Activated CD4-positive, alpha-beta T cell treated with anti-CD3 and anti-CD28 coated beads, Interleukin-2, Interleukin-4, amounts not matched to agents 100 ng/mL and 50 ng/mL, durations not matched to agents 16 hours and 8 hours (primary cell): Measurements from ENCODE around the gene FGD3.
"Not testable (repeated sequence)": the region's sequence is repeated elsewhere in the genome, so short reads cannot be mapped to it uniquely, and the experiment has no call there.

ENCODE experiments used
- DNase-seq: peaks from one replicate; pipeline ENCODE4 v3.0.0-alpha.2; 2020; ENCODE audit warnings: low spot score

FGD3 gene

DNA sequence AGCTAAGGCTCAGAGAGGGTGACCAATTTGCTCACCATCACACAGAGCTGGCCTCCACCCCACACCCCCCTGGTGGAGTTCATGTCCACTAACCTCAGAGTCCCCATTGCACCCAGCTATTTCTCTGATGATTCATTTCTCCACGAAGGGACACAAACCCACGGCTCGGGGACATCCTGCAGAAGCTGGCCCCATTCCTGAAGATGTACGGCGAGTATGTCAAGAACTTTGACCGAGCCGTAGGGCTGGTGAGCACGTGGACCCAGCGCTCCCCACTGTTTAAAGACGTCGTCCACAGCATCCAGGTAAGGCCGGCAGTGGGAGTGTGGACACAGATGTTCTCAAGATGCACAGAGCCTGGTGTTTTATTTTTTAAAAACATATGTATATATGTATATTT is 58.6 kb downstream of the FGD3 start:
- no peak for DNase-seq

DNA sequence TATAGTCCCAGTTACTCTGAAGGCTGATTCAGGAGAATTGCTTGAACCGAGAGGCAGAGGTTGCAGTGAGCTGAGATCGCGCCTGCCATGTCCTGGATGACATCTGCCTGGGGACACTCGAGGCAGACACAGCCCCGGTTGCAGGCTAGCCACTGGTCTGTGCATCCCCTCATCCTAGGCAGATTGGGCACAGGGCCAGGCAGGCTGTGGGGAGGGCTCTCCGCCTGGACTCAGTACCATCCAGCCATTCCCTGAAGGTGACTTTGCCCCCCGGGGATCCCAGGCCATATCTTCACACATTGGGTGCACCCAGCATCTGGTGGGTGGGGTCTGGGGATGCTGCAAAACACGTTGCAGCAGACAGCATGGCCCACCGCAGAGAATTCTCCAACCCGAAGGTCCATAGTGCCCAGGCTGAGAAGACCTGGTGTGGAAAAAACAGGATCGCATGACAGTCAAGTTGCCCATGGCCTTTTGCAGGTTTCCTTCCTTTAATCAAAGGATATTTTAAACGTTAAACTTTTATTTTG is 60.3 kb downstream of the FGD3 start:
- no peak for DNase-seq

DNA sequence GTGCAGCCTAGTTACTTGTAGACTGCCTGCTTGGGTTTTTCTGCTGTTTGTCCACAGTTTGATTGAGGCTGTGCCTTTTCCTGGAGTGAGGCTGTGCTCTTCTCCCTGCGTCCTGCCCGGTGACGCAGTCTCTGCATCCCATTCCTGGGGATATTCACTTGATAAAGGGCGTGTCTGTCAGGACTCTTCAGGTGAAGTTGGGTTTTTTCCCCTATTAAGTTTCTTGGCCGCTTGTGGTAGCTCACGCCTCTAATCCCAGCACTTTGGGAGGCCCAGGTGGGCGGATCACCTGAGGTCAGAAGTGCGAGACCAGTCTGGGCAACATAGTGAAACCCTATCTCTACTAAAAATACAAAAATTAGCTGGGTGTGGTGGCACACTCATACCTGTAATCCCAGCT is 61.1 kb downstream of the FGD3 start:
- DNase-seq, result no peak

DNA sequence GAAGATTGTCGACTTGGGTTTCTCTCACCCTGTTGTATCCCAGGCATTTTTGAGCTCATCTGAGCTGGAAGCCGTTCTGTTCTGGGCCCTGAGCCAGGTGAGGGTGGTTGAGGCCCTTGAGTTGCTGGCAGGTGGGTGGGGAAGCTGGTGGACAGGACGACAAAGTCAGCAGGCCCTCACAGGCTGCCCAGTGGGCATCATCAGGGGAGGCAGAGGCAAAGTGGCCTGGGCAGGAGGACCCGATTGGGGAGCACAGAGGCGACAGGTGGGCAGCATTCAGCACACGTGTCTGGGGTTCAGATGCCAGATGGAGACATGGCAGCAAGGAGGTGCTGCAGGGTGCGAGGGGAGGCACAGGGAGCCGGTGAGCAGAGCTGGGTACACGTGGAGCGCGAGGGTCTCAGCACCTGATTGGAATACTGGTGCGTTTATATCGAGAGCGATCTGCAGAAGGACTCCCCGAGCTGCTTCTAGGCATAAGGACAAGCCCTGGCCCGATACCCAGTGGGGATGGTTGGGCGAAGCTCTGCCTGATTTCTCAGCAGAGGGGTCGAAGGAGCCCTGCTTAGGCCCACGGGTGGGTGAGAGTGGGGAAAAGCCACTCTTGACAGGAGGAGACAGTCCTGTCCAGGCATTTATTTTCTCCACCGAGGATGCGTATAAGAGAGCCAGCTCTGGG is 62.2 kb downstream of the FGD3 start:
- no peak for DNase-seq

DNA sequence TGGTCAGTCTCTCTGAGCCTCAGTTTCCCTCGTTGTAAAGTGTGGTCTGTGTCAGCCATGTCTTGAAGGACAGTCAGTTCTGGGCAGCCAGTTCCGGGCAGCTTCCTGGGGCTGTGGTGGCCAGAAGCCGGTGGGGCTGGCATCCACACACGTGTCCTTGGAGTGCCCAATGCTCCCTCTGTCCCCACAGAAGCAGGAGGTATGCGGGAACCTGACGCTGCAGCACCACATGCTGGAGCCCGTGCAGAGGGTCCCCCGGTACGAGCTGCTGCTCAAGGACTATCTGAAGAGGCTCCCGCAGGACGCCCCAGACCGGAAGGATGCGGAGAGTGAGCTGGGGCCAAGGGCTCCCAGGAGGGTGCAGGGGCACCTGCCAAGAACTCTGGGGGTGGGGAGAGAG is 62.7 kb downstream of the FGD3 start:
- DNase-seq, result no peak

DNA sequence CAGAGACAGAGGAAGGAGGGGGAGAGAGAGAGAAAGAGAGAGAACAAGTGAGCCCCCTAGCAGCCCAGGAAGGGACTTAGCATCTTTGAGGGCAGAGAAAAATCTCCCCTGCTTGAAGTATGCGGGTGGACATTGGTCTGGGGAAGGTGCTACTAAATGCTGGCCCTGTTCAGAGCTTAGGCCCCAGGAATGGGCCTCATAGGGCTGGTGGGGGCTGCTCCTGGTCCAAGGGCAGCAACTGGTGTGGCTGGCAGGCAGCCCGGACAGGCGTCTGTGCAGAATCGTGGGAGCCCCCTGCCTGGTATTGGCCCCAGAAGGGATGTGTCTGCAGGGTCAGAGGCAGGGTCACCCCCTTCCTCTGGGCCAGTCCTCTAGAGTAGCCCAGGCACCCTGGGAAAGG is 63.4 kb downstream of the FGD3 start:
- DNase-seq, result no peak

DNA sequence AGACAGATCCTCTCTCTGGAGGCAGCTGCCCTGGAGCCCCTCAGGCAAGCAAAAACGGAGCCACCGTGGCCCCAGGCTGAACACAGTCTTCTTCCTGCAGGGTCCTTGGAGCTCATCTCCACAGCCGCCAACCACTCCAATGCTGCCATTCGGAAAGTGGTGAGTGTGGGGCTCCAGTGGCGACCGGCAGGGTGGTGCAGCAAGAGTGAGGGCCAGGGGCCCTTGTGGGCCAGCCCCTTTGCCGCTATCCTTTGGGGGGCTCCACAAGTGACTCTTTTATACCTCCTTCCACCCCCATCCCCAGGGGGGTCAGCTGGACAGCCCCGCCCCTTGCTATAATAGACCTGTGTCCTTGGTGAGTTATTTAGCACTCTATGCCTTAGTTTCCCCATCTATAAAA is 63.8 kb downstream of the FGD3 start:
- DNase-seq, result no peak

DNA sequence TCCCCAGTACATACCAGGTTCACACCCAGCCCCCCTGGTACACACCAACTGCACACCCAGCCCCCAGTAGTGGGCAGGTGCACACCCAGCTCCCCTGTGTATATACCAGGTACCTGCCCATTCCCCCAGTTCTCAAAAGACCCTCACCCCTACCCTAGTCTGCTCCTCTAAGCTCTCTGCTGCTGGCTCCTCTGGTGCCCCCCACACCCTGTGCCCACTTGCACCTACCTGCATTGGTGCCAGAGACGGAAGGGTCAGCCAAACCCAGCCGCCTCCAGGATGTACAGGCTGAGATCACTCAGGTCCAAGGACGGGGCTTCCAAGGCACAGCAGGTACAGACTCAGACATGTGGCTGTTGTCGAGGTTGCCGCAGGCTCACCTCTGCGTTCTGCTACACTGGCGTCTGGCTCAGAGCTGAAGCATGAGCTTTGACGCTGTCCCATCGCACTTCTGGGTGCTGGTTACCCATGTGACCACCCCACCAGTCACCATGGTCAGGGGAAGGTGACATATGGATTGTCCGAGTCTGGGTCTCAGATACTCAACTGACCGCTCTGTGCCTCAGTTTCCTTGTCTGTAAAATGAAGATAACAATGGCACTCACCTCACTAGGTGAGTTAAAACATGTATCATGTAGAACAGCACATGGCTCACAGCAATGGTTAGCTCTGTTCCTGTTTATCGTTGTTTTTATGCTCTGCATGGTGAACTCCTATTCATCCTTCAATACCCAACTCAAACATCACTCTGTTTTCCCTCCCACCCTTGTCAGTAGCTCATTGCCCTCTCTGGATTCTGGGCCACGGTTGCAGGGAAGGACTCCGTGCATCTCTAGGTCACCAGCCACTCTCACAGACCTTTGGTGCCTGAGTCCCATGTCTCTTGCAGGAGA is 65.9 kb downstream of the FGD3 start:
- no peak for DNase-seq

DNA sequence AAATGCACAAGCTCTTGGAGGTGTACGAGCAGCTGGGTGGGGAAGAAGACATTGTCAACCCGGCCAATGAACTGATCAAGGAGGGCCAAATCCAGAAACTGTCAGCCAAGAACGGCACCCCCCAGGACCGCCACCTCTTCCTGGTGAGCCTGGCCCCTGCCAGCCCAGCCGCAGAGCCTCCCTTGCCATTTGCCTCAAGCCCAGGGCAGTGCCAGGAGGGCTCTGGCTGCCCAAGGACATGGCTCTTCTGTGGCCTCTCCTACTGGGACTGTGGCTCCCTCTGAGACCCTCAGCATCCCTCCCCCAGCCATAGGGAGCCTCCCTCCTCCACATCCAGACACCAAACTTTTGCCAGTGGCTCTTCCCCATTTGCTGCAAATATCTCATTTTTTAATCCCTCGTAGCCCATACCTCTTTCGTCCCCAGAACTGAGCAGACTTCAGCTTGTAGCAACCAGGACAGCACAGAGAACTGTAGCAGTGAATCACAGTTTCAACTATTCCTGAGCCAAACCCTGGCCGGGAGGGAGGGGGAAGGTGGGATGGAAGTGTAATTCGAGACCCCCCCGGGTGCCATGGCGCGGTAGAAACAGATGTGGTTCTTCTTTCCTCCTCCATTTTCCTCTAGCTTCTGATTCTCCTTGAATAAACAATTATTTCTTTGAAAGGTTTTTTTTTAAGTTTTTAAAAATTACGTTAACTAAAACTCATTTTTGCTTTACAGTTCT is 66.7 kb downstream of the FGD3 start:
- no peak for DNase-seq

DNA sequence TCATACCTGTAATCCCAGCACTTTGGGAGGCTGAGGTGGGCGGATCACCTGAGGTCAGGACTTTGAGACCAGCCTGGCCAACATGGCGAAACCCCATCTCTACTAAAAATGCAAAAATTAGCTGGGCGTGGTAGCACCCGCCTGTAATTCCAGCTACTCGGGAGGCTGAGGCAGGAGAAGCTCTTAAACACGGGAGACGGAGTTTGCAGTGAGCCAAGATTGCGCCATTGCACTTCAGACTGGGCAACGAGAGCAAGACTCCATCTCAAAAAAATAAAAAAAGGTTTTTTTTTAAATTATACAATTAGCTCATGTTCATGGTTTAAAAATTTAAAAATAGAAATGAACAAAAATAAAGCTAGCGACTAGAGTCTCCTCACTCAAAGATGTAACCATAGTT is 67.9 kb downstream of the FGD3 start:
- not testable (repeated sequence) for DNase-seq

DNA sequence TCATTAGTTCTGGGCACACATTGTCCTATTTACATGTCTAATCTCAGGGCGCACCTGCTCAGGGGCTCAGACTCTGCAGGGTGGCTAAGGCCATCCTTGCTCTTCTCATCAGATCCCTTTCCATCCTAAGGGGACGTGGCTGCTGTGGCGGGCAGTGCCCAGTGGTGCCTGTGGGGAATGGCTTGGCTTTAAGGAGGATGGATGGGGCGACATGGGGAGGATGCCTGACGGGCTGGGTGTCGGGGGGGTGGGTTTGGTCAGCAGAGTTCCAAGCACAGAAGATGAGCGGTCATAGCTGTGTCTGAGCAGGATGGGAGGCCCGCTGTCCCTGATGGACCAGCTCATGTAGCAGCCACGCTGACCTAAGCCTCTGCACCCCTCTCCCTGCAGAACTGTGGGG is 70.3 kb downstream of the FGD3 start:
- no peak for DNase-seq

DNA sequence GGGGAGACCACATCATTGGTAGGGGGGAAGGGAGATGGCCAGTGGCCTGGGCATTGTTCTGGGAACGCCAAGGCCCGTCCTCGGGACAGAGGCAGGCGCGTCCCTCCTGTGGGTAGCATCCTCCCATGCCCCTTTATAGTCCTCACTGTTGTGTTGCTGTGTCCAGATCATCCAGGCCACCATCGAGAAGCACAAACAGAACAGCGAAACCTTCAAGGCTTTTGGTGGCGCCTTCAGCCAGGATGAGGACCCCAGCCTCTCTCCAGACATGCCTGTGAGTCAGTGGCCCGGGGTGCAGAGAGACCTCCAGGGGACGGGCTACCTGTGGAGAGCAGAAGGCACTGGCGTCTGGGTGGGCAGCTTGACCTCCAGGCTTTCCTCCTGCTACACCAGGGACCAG is 72.8 kb downstream of the FGD3 start:
- no peak for DNase-seq

DNA sequence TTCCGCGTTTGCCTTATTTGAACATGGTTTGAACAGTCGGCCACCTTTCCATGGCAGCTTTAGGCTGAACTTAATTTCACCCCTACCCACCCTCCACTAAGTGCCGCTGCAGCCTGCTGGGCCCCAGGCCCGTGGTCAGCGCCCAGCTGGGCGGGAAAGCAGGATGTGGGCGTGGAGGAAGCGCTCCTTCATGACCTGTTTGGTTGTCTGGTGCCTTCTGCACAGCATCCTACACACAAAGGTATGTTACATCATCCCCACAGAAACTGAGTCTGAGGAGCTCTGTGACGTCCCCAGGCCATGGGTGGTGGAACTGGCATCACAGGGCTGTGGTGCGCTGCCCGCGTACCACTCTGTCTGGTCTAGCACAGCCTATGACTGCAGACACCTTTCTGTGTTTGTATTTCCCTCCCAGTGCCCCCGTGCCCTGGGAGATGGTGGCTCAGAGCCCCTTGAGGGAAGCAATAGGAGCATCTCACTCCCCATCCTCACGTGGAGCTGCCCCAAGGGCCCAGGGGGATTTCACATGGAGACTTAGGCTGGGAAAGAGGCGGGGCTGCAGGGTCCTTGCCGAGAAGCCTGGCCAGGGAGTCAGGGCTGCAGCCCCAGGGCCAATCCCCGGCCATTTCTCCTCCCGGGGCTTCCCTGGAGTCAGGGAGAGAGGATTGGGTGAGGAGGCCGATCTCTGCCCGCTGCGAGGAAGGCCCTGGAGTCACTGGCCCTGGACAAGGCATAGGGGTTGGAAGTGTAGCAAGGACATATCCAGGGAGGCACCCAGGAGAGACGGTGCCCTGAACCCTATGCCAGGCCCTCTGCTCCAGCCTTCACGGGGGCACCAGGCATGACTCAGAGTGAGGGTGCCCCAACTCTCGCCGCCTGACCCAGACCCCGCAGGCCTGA is 73.7 kb downstream of the FGD3 start:
- DNase-seq, result peak; percentile 27

DNA sequence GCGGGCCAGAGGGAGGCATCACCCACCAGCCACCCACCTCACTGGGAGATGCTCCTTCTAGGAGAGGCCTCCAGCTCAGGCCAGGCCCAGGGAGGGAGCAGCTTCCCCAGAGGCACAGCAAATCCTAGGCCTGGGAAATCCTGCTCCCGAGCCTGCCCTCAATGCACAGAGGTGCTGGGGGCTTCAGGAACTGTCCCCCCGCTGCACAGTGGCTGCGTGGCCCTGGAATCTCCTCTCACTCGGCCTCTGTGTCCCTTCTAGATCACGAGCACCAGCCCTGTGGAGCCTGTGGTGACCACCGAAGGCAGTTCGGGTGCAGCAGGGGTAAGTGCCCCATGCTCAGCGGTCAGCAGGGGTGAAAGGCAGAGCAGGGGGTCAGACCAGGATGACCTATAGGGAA is 74.7 kb downstream of the FGD3 start:
- DNase-seq, result no peak

DNA sequence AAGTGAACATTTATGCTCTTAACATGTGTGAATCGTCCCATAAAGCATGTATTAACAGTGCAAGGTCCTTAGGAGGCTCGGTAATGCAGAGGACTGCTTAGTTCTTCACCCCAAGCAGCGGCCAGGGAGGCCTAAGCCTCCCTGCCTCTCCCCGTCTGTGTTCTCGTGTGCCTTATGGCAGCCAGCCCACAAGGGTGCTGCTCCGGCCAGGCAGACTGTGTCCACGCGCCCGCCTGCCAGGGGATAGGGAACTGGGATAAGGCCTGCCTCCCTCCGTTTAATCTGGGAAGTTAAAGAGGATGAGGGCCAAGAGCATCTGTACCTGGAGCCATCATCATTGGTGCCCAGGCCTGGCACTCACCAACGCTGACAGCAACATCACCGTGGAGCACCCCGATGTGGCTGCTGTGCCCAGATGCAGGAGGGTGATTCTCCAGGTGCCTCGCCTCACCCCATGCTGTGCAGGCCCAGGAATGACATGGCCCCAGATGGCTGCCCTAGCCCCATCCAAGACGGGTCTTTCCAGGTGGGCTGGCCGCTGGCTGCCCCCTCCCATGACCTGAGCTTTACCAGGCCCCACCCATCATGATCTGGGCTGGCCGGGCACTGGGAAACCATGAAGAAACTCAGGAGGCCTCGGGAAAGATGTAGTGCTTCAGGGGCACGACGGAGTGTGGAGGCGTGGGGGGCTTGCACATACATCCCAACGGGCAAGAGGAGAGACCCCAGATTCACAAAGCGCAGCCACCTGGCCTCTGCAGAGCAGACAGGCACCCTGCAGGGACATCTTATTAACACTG is 75.6 kb downstream of the FGD3 start:
- DNase-seq, result no peak

DNA sequence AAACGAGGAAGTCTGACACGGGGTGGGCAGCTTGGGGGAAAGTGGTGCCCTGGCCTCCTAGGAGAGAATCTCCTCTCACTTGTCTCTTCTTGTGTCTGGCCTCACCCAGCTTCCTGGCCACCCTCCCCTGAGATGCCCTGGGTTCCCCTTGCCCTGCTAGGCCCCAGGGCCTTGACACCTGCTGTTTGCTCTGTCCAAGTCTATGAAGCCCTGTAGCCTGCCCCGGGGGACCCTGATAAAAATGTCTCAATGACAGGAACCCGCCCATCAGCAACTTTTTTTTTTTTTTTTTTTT is 76.1 kb downstream of the FGD3 start:
- DNase-seq, result no peak

DNA sequence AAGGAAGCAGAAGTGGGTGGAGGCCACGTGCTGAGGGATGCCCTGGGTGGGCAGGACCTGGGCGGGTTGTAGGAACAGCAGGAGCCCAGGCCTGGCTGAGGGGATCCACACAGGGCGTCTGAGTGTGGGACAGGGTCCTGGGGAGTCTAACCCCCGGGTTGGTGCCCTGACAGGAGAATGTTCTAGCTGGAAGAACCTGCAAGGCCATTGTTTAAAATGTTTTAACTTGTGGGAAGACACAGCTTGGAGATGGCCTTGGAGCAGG is 77.3 kb downstream of the FGD3 start:
- no peak for DNase-seq

DNA sequence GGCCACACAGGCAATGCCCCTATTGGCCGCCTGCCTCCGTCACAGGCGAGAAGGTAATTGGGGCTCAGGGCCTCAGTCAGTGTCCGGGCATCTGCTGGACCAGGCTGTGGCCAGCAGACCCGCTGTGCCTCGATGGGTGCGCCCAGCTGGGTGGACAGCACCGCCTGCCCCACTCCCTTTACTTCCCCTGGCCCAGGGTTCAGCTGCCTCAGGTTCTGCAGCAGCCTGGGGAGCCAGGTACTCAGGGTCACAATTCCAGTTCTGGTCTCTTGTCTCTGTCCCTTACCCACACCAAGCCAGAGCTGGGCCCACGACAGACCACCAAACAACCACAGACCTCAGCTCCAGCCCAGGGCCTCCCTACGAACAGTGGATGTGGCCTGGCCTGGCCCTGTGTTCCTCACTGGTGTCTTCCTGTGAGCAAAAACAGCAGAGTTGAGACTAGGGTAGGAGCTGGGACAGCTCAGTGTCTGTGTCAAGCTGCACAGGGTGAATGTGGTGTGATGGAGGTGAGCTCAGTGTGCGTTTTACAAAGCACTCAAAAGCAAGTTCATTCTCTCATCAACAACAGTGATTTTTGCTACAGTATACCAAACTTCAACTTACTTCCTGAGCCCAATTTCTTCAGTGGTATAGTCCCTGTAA is 77.8 kb downstream of the FGD3 start:
- no peak for DNase-seq

DNA sequence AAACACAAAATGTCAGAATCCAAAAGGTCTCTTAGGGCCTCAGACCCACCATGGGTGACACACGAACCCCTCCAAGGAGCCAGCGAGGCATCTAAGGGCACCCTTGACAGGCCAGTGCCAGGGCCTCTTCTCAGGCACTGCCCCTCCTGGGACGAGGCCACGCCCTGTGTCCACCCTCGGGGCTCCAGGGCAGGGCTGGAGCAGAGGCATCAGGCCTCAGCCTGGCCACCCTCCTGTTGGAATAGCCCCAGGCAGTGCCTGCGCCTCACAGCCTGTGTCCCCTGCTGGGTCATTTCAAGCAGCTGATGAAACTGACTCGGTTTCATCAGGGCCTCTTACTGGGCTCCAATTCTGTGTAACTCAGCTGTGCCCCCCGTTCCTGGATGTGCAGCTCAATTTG is 78.4 kb downstream of the FGD3 start:
- DNase-seq, result no peak

DNA sequence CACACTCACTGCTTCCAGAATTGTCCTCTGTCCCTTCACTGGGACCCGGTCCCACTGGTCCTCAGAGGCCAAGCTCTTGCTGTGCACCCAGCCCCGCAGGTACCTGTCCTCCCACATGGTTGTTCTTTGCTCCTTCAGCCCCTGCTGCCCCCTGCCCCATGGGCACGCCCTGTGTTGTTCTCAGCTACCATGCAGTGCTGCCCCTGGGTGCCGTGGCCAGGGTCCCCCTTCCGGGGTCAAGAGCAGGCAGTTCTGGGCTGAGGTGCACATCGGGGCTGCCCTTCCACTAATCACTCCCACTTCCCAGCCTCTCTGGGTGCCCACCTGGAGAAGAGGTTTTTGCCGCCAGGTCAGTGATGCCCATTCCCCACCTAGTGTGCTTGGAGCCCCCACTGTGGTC is 79.3 kb downstream of the FGD3 start:
- no peak for DNase-seq

DNA sequence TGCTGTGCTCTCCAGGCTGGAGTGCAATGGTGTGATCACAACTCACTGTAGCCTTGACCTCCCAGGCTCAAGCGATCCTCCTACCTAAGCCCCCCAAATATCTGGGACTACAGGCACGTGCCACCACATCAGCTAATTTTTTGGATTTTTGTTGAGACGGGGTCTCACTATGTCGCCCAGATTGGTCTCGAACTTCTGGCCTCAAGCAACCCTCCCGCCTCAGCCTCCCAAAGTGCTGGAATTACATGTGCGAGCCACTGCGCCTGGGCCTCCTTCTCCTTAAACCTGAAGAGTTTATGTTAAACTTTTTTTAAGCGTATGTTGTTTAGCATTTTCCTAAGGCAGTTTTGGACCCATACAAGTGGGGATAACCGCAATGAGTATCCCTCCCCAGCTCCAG is 80.4 kb downstream of the FGD3 start:
- DNase-seq, result no peak
